GM19452 (cell line): ENCODE measurements around the gene ZSWIM7.

ENCODE experiments used
- ATAC-seq: cut with Tn5 transposase; IDR thresholded peaks from one replicate; pipeline ENCODE4 v1.9.1; 2021; ENCODE audit not compliant: unreplicated experiment

ZSWIM7 gene

GRCh38 chr17:15999141-15999973 is at the start of gene ZSWIM7, which contains the start of gene TTC19:
TSS of gene ZSWIM7 (minus strand) at chr17:15999704. CDS start at chr17:15999594, 110 bp downstream.
TSS of gene TTC19 (plus strand) at chr17:15999824. CDS start at chr17:15999849, 25 bp downstream.
- peak; percentile 95 for ATAC-seq

- ATAC-seq: no peak
These were observed 49.4 kb upstream of the ZSWIM7 start for GRCh38 chr17:16048811-16049449.

- ATAC-seq: no peak
These were observed 47.5 kb upstream of the ZSWIM7 start for GRCh38 chr17:16046966-16047365.

- ATAC-seq: no peak
These were observed 45.0 kb upstream of the ZSWIM7 start for GRCh38 chr17:16044487-16044886.

GRCh38 chr17:16040710-16041251 is 41.3 kb upstream of the ZSWIM7 start:
- ATAC-seq: no peak

- ATAC-seq: no peak
These were observed 38.1 kb upstream of the ZSWIM7 start for GRCh38 chr17:16037636-16038035.

- no peak for ATAC-seq
These were observed 36.8 kb upstream of the ZSWIM7 start for GRCh38 chr17:16036261-16036660.

GRCh38 chr17:16033729-16034349 is 34.3 kb upstream of the ZSWIM7 start:
- ATAC-seq: no peak

- peak; percentile 86 for ATAC-seq
These were observed 28.4 kb upstream of the ZSWIM7 start for GRCh38 chr17:16027708-16028584.

GRCh38 chr17:16026895-16027294 is 27.4 kb upstream of the ZSWIM7 start:
- ATAC-seq: no peak

- ATAC-seq: no peak
These were observed 25.7 kb upstream of the ZSWIM7 start for GRCh38 chr17:16025202-16025601.

- ATAC-seq: no peak
These were observed 24.4 kb upstream of the ZSWIM7 start for GRCh38 chr17:16023881-16024280.

- ATAC-seq: no peak
These were observed 19.8 kb upstream of the ZSWIM7 start for GRCh38 chr17:16019347-16019746.

- no peak for ATAC-seq
These were observed 14.5 kb upstream of the ZSWIM7 start for GRCh38 chr17:16013943-16014407.

- ATAC-seq: no peak
These were observed 7.9 kb upstream of the ZSWIM7 start for GRCh38 chr17:16007439-16007838.

GRCh38 chr17:16005636-16006035 is 6.1 kb upstream of the ZSWIM7 start:
- no peak for ATAC-seq

- ATAC-seq: no peak
These were observed 4.3 kb upstream of the ZSWIM7 start for GRCh38 chr17:16003841-16004240.

GRCh38 chr17:16002708-16003260 is 3.3 kb upstream of the ZSWIM7 start:
- no peak for ATAC-seq

GRCh38 chr17:16001226-16001897 is 1.9 kb upstream of the ZSWIM7 start:
- no peak for ATAC-seq
